ENCODE data around the gene PRR33.

DNA sequence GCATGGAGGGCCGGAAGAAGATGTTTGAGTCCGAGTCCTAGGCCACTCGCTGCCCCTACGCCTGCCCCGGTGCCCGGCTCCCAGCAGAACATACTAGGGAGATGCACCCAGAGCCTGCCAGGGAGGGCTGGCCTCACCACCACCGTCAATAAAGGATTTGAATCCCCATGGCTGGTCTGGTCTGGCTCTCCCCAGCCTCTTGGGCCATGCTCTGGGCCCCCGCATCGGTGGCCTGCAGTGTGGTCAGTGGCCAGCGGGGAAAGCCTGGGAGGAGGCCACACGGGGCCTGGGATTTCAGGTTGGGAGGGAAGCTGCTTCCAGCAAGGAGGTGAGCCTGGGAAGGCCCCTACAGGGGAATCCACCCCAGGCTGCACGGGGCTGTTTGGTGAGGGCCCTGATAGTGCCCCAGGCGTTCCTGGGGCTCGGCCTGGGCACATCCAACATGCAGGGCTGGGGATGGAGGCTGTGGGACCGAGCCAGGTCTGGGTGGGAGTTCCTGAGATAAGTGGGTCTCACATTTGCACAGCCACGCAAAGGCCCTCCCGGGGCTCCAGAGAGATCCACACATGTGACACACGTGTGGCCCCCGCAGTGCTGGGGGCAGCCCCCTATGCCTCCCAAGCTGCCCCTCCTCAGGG lies 50.1 kb downstream of the PRR33 start:
- TF ChIP-seq CTCF (IDR thresholded peaks at IDR 0.05) = no peak
- TF ChIP-seq EP300 (IDR thresholded peaks at IDR 0.05) = no peak
- no peak for TF ChIP-seq POLR2AphosphoS5 (IDR thresholded peaks at IDR 0.05)
- no peak for TF ChIP-seq POLR2A (IDR thresholded peaks at IDR 0.05; ENCODE audit: low read depth)

Measured in esophagus muscularis mucosa (tissue), 4 donors.